HEK293T (cell line): ENCODE results near the gene ARHGAP25.

Experiments
- CTCF ChIA-PET: fragments of 350-600 bp; formaldehyde crosslinking; extraction: SDS; loops from one replicate; lab custom pipeline; 2021; ENCODE audit warnings: antibody characterized with exemption, inconsistent platforms; lab: Yijun Ruan, JAX
- POLR2A ChIA-PET: fragments of 350-600 bp; formaldehyde crosslinking; extraction: SDS; loops from one replicate; lab custom pipeline; 2020; ENCODE audit warnings: antibody characterized with exemption, inconsistent platforms; lab: Yijun Ruan, JAX
- DNase-seq: peaks from one replicate; pipeline ENCODE4 v3.0.0; 2012; ENCODE audit warnings: mixed read lengths; ENCODE audit errors: extremely low spot score
- ARNT ChIP-seq: fragments of 450-650 bp; IDR thresholded peaks from 2 replicates; pipeline ENCODE4 v1.6.1; 2017; ENCODE audit warnings: mild to moderate bottlenecking
- BHLHE40 ChIP-seq: fragments of 450-650 bp; IDR thresholded peaks from 2 replicates; pipeline ENCODE4 v1.6.1; 2016; ENCODE audit warnings: mild to moderate bottlenecking, moderate library complexity, borderline replicate concordance
- CTBP1 ChIP-seq: fragments of 450-650 bp; IDR thresholded peaks from 2 replicates; pipeline ENCODE4 v1.6.1; 2016; ENCODE audit warnings: borderline replicate concordance
- ELF4 ChIP-seq: fragments of 450-650 bp; IDR thresholded peaks from 2 replicates; pipeline ENCODE4 v1.6.1; 2017; ENCODE audit warnings: antibody characterized with exemption
- FOXA1 ChIP-seq: fragments of 450-650 bp; IDR thresholded peaks from 2 replicates; pipeline ENCODE4 v1.6.1; 2016; ENCODE audit warnings: mild to moderate bottlenecking
- FOXK2 ChIP-seq: fragments of 450-650 bp; IDR thresholded peaks from 2 replicates; pipeline ENCODE4 v1.6.1; 2016; ENCODE audit warnings: mild to moderate bottlenecking
- FOXM1 ChIP-seq: fragments of 450-650 bp; IDR thresholded peaks from 2 replicates; pipeline ENCODE4 v1.6.1; 2017; ENCODE audit warnings: mild to moderate bottlenecking, borderline replicate concordance
- HDGF ChIP-seq: fragments of 450-650 bp; IDR thresholded peaks from 2 replicates; pipeline ENCODE4 v1.6.1; 2017; ENCODE audit warnings: antibody characterized with exemption, borderline replicate concordance
- L3MBTL2 ChIP-seq: fragments of 450-650 bp; conservative IDR thresholded peaks from 2 replicates; pipeline ENCODE4 v1.6.1; 2016; ENCODE audit warnings: mild to moderate bottlenecking
- LEF1 ChIP-seq: fragments of 450-650 bp; IDR thresholded peaks from 2 replicates; pipeline ENCODE4 v1.6.1; 2017; ENCODE audit warnings: mild to moderate bottlenecking, borderline replicate concordance
- NFRKB ChIP-seq: fragments of 450-650 bp; IDR thresholded peaks from 2 replicates; pipeline ENCODE4 v1.6.1; 2016; ENCODE audit warnings: mild to moderate bottlenecking, moderate library complexity
- PKNOX1 ChIP-seq: fragments of 450-650 bp; IDR thresholded peaks from 2 replicates; pipeline ENCODE4 v1.6.1; 2016
- SP1 ChIP-seq: fragments of 450-650 bp; IDR thresholded peaks from 2 replicates; pipeline ENCODE4 v1.6.1; 2017
- SUZ12 ChIP-seq: fragments of 450-650 bp; IDR thresholded peaks from 2 replicates; pipeline ENCODE4 v1.6.1; 2016; ENCODE audit warnings: mild to moderate bottlenecking
- TARDBP ChIP-seq: fragments of 450-650 bp; IDR thresholded peaks from 2 replicates; pipeline ENCODE4 v1.6.1; 2016
- ZNF384 ChIP-seq: fragments of 450-650 bp; IDR thresholded peaks from 2 replicates; pipeline ENCODE4 v1.6.1; 2016

Gene ARHGAP25

GRCh38 chr2:68723181-68723580 is 11.4 kb upstream of the ARHGAP25 start:
- ChIA-PET POLR2A (no interaction called here), CTCF (no interaction called here)
- no peak for DNase-seq
- TF ChIP-seq PKNOX1 (no peak), SUZ12 (no peak)

- CTCF ChIA-PET: interaction anchor here (1.7 kb wide), 1 partner anchor 17 kb away, joined by 6 read pairs; no protein-coding TSS in a partner anchor
- TF ChIP-seq ELF4 (no peak), TARDBP (no peak), FOXK2 (no peak), LEF1 (no peak), ZNF384 (no peak), CTBP1 (no peak), SUZ12 (no peak), NFRKB (no peak), PKNOX1 (no peak), FOXM1 (no peak), BHLHE40 (no peak), FOXA1 (no peak), ARNT (no peak), L3MBTL2 (no peak), HDGF (no peak), SP1 (no peak)
- DNase-seq: no peak
- POLR2A ChIA-PET: no interaction called here
Observed at GRCh38 chr2:68726100-68726499, 8.5 kb upstream of the ARHGAP25 start.

GRCh38 chr2:68726608-68727367 is 7.8 kb upstream of the ARHGAP25 start:
- CTCF ChIA-PET: interaction anchor here (1.7 kb wide), 1 partner anchor 18 kb away, joined by 6 read pairs; no protein-coding TSS in a partner anchor
- TF ChIP-seq FOXM1: no peak
- no peak for TF ChIP-seq CTBP1
- TF ChIP-seq LEF1: no peak
- TF ChIP-seq SP1: no peak
- no peak for TF ChIP-seq HDGF
- no peak for DNase-seq
- POLR2A ChIA-PET: no interaction called here

- no peak for DNase-seq
- ChIA-PET CTCF (interaction anchor here (0.7 to 1.7 kb wide), 2 partner anchors 12 to 19 kb away, joined by 4 to 6 read pairs; no protein-coding TSS in a partner anchor), POLR2A (no interaction called here)
- no peak for TF ChIP-seq ZNF384
- TF ChIP-seq ELF4: no peak
- TF ChIP-seq CTBP1: no peak
- TF ChIP-seq SUZ12: no peak
Observed at GRCh38 chr2:68727683-68728375, 6.8 kb upstream of the ARHGAP25 start.

- POLR2A ChIA-PET: no interaction called here
- DNase-seq: no peak
- TF ChIP-seq ZNF384: no peak
- no peak for TF ChIP-seq TARDBP
- no peak for TF ChIP-seq FOXK2
- no peak for TF ChIP-seq HDGF
- no peak for TF ChIP-seq ARNT
- no peak for TF ChIP-seq CTBP1
- TF ChIP-seq PKNOX1: no peak
- TF ChIP-seq SUZ12: no peak
- no peak for TF ChIP-seq BHLHE40
- no peak for TF ChIP-seq NFRKB
- TF ChIP-seq L3MBTL2: no peak
- TF ChIP-seq SP1: no peak
Observed at GRCh38 chr2:68730828-68731227, 3.8 kb upstream of the ARHGAP25 start.

GRCh38 chr2:68732036-68732932 is 2.3 kb upstream of the ARHGAP25 start:
- CTCF ChIA-PET: no interaction called here
- TF ChIP-seq HDGF (no peak), FOXM1 (no peak), FOXA1 (no peak), L3MBTL2 (no peak), TARDBP (no peak), BHLHE40 (no peak), ELF4 (no peak), NFRKB (no peak), FOXK2 (no peak), LEF1 (no peak), CTBP1 (no peak), ARNT (no peak), ZNF384 (no peak), SUZ12 (no peak), PKNOX1 (no peak), SP1 (no peak)
- POLR2A ChIA-PET: no interaction called here
- DNase-seq: no peak

More at GRCh38 chr2:68730828-68731227, 3.8 kb upstream of the ARHGAP25 start:
- CTCF ChIA-PET: no interaction called here
